Endothelial cell of umbilical vein (primary cell): ENCODE data around the gene RHBDD3. TPM values are rescaled to one million over a fixed set of nuclear protein-coding genes. Genes with fewer than 3 reads are reported as not detected.

Source experiments
- BruUV-seq: library from RNA; stranded (reverse); fragments of 400-500 nt; replicated peaks from 2 replicates; lab custom pipeline; 2021; lab: Mats Ljungman, UMichigan
- CTCF ChIA-PET: fragments of 300-600, 350-600 bp; sonication (Branson Sonifier 250); formaldehyde crosslinking; loops from one replicate; lab custom pipeline; 2021; ENCODE audit warnings: antibody characterized with exemption, inconsistent platforms; lab: Charles Lee
- POLR2A ChIA-PET: fragments of 300-600, 350-600 bp; sonication (Branson Sonifier 250); formaldehyde crosslinking; loops from one replicate; lab custom pipeline; 2021; ENCODE audit warnings: antibody characterized with exemption, inconsistent platforms; lab: Charles Lee
- DNase-seq: peaks from one replicate; pipeline ENCODE4 v3.0.0-alpha.2; 2011; ENCODE audit warnings: low read depth, low spot score
- FAIRE-seq: peaks from 2 replicates; lab custom pipeline; 2011; peaks lifted over from hg19 to GRCh38; lab: Jason Lieb, UNC
- H2AFZ ChIP-seq: 2 replicates; pipeline ENCODE4 v1.6.0; 2012; ENCODE audit warnings: low read depth, low read length, control low read depth, inconsistent platforms
- H3K27ac ChIP-seq: 2 replicates; pipeline ENCODE4 v1.5.1; 2011; ENCODE audit warnings: low read depth, mild to moderate bottlenecking, control low read depth, low read length, moderate library complexity; ENCODE audit not compliant: insufficient read depth
- H3K27me3 ChIP-seq, 2 experiments: 2 replicates each; pipeline versions ENCODE4 v1.6.0 to v1.6.1; 2011; ENCODE audit warnings: low read length in 2 of 2, mixed read lengths in 1 of 2; ENCODE audit not compliant: control insufficient read depth in 2 of 2, insufficient read depth in 2 of 2
- H3K36me3 ChIP-seq, 2 experiments: 2 replicates in 1 of 2; 3 replicates in 1 of 2; pipeline ENCODE4 v1.5.1; 2011; ENCODE audit warnings: low read length in 2 of 2, mild to moderate bottlenecking in 1 of 2, moderate library complexity in 1 of 2; ENCODE audit not compliant: control insufficient read depth in 2 of 2, insufficient read depth in 2 of 2; ENCODE audit errors: extremely low read depth in 1 of 2
- H3K4me1 ChIP-seq: 3 replicates; pipeline ENCODE4 v1.5.1; 2011; ENCODE audit warnings: mild to moderate bottlenecking, low read length; ENCODE audit not compliant: control insufficient read depth, insufficient read depth; ENCODE audit errors: extremely low read depth
- H3K4me2 ChIP-seq: 2 replicates; pipeline ENCODE4 v1.6.1; 2011; ENCODE audit warnings: low read length, control low read depth, mixed read lengths; ENCODE audit not compliant: insufficient read depth
- H3K4me3 ChIP-seq, 3 experiments: fragments of 200-600 bp in 1 of 3; sonication (generic), shearing (Covaris generic) in 1 of 3; replicated peaks in 1 of 3; 2 replicates each; pipeline ENCODE4 v1.5.1; 2011 to 2016; ENCODE audit warnings: control low read depth in 3 of 3, low read length in 3 of 3, mild to moderate bottlenecking in 2 of 3, inconsistent platforms in 1 of 3, low read depth in 1 of 3, moderate library complexity in 1 of 3; ENCODE audit not compliant: insufficient read depth in 1 of 3
- H3K79me2 ChIP-seq: 2 replicates; pipeline ENCODE4 v1.6.0; 2012; ENCODE audit warnings: low read length, inconsistent platforms; ENCODE audit not compliant: control insufficient read depth, insufficient read depth
- H3K9ac ChIP-seq: replicated peaks from 2 replicates; pipeline ENCODE3; 2011; ENCODE audit warnings: low read length, control low read depth; ENCODE audit not compliant: insufficient read depth; ENCODE audit errors: extremely low read depth
- H3K9me1 ChIP-seq: replicated peaks from 3 replicates; pipeline ENCODE4 v1.6.0; 2011; ENCODE audit warnings: mild to moderate bottlenecking, low read length; ENCODE audit not compliant: control insufficient read depth, insufficient read depth; ENCODE audit errors: extremely low read depth
- H3K9me3 ChIP-seq: replicated peaks from 2 replicates; pipeline ENCODE4 v1.5.1; 2012; ENCODE audit warnings: low read length, inconsistent platforms; ENCODE audit not compliant: control insufficient read depth, insufficient read depth
- H4K20me1 ChIP-seq: replicated peaks from 2 replicates; pipeline ENCODE3; 2011; ENCODE audit warnings: mild to moderate bottlenecking, low read length; ENCODE audit not compliant: control insufficient read depth, insufficient read depth; ENCODE audit errors: extremely low read depth
- EZH2 ChIP-seq: IDR thresholded peaks from 2 replicates; pipeline ENCODE4 v1.6.1; 2012; ENCODE audit warnings: borderline replicate concordance, low read depth, mild to moderate bottlenecking, moderate library complexity, low read length, inconsistent platforms; ENCODE audit not compliant: severe bottlenecking
- FOS ChIP-seq: IDR thresholded peaks from 2 replicates; pipeline ENCODE4 v1.6.1; 2011; ENCODE audit warnings: mild to moderate bottlenecking, low read length, moderate library complexity, borderline replicate concordance; ENCODE audit not compliant: insufficient read depth
- GATA2 ChIP-seq: IDR thresholded peaks from 2 replicates; pipeline ENCODE4 v1.7.0; 2011; ENCODE audit warnings: low read depth, mild to moderate bottlenecking, moderate library complexity, mixed read lengths, low read length; ENCODE audit not compliant: insufficient read length, insufficient read depth
- JUN ChIP-seq: IDR thresholded peaks from 2 replicates; pipeline ENCODE4 v1.6.1; 2011; ENCODE audit warnings: borderline replicate concordance, low read depth; ENCODE audit not compliant: insufficient read length, insufficient read depth
- MYC ChIP-seq: IDR thresholded peaks from one replicate; pipeline ENCODE4 v1.6.1; 2011; ENCODE audit warnings: mild to moderate bottlenecking, low read depth, low read length
- POLR2A ChIP-seq: IDR thresholded peaks from 2 replicates; pipeline ENCODE4 v1.6.1; 2012; ENCODE audit warnings: low read depth, mild to moderate bottlenecking, control low read depth, low read length
- POLR2AphosphoS5 ChIP-seq: IDR thresholded peaks from 2 replicates; pipeline ENCODE4 v1.6.1; 2012; ENCODE audit warnings: low read depth, mild to moderate bottlenecking, control low read depth, low read length, moderate library complexity; ENCODE audit not compliant: insufficient read depth
- dilution Hi-C: fragments of 300-500 bp; cut with MboI; formaldehyde crosslinking; loops from one replicate; pipeline ENCODE4 v1.15.0; 2019; ENCODE audit warnings: low sequenced_read_pairs; ENCODE audit not compliant: extremely low pct_ligation_motif_present
- intact Hi-C: fragments of 100-400 bp; cut with micrococcal nuclease; formaldehyde crosslinking; loops from one replicate; pipeline ENCODE4 v1.10.0; 2022
- polyA plus RNA-seq, 4 experiments: library from polyadenylated mRNA; depleted of rRNA in 3 of 4; stranded (reverse) in 3 of 4; unstranded in 1 of 4; fragments of >200 nt; gene quantifications; 2 replicates each; pipeline versions ENCODE4 v1.2.1 to v1.2.3, GENCODE V29; 2011 to 2012; ENCODE audit warnings: missing spikeins in 1 of 4
- total RNA-seq: library from RNA; stranded (reverse); gene quantifications from 2 replicates; pipeline ENCODE4 v1.2.3, GENCODE V29; 2021
- TF ChIP-seq, protein P1 (sequence below): IDR thresholded peaks from 2 replicates; pipeline ENCODE4 v1.6.1; 2011; ENCODE audit not compliant: insufficient read depth, insufficient read length
- TF ChIP-seq, protein P2 (sequence below), 2 donors: IDR thresholded peaks; 1 replicate in 1 of 2; 2 replicates in 1 of 2; pipeline ENCODE4 v1.5.1; 2011; ENCODE audit warnings: low read length in 2 of 2, mild to moderate bottlenecking in 2 of 2, moderate library complexity in 2 of 2, control low read depth in 1 of 2, inconsistent platforms in 1 of 2, low read depth in 1 of 2; ENCODE audit not compliant: insufficient read depth in 1 of 2; ENCODE audit errors: extremely low read depth in 1 of 2

The RHBDD3 gene
- total and polyA plus RNA-seq, 2 donors (not counting 3 experiments of a cell fraction or from before 2014, with no cell fraction given), result 31.3 to 37.2 TPM

GRCh38 chr22:29313576-29314466 is 46.0 kb upstream of the RHBDD3 start:
- DNase-seq, result no peak
- POLR2A ChIA-PET, result no interaction called here
- BruUV-seq, result no TSS peak
- Histone ChIP-seq H3K27me3 (peaks cover 29% of the 10 kb centered on the region in 2 experiments), H2AFZ (no peak overlapping the region), H3K9ac (no peak overlapping the region), H3K27ac (no peak overlapping the region), H3K36me3 (peaks cover 0 to 4% of the 10 kb centered on the region in 2 experiments), H3K9me1 (no peaks in the 10 kb centered on the region), H3K9me3 (no peaks in the 10 kb centered on the region), H3K4me2 (no peak overlapping the region), H3K4me3 (no peak overlapping the region), H3K79me2 (no peaks in the 10 kb centered on the region), H3K4me1 (peaks cover 26% of the 10 kb centered on the region), H4K20me1 (no peaks in the 10 kb centered on the region)
- FAIRE-seq, result no peak
- dilution Hi-C loops (no loop called here), intact Hi-C loops (no loop called here)
- CTCF ChIA-PET, result interaction anchor here (0.6 to 1.5 kb wide), 9 partner anchors 10 to 230 kb away, joined by 3 to 9 read pairs (median 5); no protein-coding TSS in a partner anchor
- TF ChIP-seq POLR2A (no peak), EZH2 (peak; percentile 70)

DNA sequence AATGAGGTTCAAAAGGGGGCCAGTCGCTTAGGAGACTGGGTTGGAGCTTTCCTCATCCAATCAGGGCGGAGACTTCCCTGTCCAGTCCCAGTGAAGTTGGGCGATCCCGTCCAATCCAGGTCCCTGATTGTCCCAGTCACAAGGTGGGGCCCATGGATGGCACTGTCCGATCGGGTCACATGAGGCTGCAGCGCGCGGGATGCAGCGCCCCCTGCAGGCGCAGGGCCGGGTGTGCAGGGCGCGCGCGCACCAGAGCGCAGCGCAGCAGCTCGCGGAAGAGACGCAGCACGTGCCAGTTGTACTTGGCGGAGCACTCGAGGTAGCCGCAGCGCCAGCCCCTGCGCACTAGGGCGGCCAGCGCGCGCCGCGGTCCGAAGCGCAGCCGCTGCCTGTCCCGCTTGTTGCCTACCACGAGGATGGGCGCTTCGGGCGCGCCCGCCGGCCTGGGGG is 45.4 kb upstream of the RHBDD3 start:
- intact Hi-C loops, result no loop called here
- H3K9me3 ChIP-seq, result no peaks in the 10 kb centered on the region
- H2AFZ ChIP-seq, result no peak overlapping the region
- no peaks in the 10 kb centered on the region for H4K20me1 ChIP-seq
- dilution Hi-C loops, result no loop called here
- H3K4me2 ChIP-seq, result no peak overlapping the region
- BruUV-seq, result no TSS peak
- H3K79me2 ChIP-seq, result peaks cover 1% of the 10 kb centered on the region
- H3K4me1 ChIP-seq, result peaks cover 32% of the 10 kb centered on the region
- ChIA-PET POLR2A (no interaction called here), CTCF (interaction anchor here (0.6 to 1.5 kb wide), 7 partner anchors 9 to 230 kb away, joined by 3 to 9 read pairs (median 6); no protein-coding TSS in a partner anchor)
- DNase-seq (peak; percentile 50), FAIRE-seq (peak; percentile 28)
- no peak overlapping the region for H3K4me3 ChIP-seq
- TF ChIP-seq POLR2A (no peak), EZH2 (no peak), POLR2AphosphoS5 (peak; percentile 73), FOS (no peak), GATA2 (no peak), MYC (no peak), JUN (no peak)
- TF ChIP-seq, protein P1, sequence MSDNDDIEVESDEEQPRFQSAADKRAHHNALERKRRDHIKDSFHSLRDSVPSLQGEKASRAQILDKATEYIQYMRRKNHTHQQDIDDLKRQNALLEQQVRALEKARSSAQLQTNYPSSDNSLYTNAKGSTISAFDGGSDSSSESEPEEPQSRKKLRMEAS, result peak; percentile 92
- TF ChIP-seq, protein P2, sequence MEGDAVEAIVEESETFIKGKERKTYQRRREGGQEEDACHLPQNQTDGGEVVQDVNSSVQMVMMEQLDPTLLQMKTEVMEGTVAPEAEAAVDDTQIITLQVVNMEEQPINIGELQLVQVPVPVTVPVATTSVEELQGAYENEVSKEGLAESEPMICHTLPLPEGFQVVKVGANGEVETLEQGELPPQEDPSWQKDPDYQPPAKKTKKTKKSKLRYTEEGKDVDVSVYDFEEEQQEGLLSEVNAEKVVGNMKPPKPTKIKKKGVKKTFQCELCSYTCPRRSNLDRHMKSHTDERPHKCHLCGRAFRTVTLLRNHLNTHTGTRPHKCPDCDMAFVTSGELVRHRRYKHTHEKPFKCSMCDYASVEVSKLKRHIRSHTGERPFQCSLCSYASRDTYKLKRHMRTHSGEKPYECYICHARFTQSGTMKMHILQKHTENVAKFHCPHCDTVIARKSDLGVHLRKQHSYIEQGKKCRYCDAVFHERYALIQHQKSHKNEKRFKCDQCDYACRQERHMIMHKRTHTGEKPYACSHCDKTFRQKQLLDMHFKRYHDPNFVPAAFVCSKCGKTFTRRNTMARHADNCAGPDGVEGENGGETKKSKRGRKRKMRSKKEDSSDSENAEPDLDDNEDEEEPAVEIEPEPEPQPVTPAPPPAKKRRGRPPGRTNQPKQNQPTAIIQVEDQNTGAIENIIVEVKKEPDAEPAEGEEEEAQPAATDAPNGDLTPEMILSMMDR (IDR thresholded peaks at IDR 0.05; ENCODE audit: extremely low read depth in 1 of 2, insufficient read depth in 1 of 2, low read depth in 1 of 2, low read length in 2 of 2), result peak; percentile 85 to 97
- H3K27ac ChIP-seq, result no peak overlapping the region
- H3K9ac ChIP-seq, result no peak overlapping the region
- H3K36me3 ChIP-seq, result peaks cover 0 to 4% of the 10 kb centered on the region in 2 experiments
- H3K9me1 ChIP-seq, result no peaks in the 10 kb centered on the region
- peaks cover 29% of the 10 kb centered on the region in 2 experiments for H3K27me3 ChIP-seq
